ENCODE data around the gene MAPRE3.
A peak's percentile ranks its signal among the peaks of the same experiment; 100 is the strongest.

Gene MAPRE3

DNA sequence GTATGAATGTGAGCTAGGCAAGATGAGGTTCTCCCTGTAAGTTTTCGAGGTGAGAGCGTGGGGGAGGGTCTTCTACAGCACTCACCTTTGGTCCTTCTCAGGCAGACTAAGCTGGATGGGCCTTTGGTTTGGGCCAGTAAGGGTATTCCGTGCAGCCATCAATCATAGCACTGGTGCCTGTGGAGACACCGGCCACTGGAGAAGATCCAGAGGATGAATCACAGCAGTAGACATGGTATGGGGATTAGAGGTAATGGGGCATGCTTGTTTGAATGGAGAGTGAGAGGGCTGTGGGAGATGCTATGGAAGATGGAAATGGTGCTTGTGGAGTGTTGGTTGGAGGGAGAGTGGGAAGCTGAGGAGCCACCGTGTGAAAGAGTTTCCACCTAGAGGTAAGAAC is 16.1 kb downstream of the MAPRE3 start:
- no peak for DNase-seq

- no peak for DNase-seq
Observed at GRCh38 chr2:26988058-26988860, 17.8 kb downstream of the MAPRE3 start.

DNA sequence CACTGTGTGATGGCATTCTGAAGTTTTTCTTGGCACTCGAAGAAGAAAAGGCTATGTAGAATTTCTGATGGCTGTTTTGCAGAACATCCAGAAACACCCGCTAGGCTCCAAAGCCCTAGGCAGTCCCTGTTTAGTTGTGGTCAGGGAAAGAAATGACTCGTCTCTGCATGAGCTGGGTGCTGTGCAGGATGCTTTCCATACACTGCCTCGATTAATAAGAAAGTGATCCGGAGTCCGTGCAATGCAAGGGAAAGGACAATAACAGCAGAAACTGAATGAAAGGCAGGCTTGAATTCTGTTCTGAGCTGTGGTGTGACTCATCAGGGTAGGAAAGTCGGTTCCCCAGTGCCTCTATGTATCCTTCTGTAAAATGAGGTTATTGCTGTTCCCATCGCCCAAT is 18.7 kb downstream of the MAPRE3 start:
- DNase-seq: no peak

DNA sequence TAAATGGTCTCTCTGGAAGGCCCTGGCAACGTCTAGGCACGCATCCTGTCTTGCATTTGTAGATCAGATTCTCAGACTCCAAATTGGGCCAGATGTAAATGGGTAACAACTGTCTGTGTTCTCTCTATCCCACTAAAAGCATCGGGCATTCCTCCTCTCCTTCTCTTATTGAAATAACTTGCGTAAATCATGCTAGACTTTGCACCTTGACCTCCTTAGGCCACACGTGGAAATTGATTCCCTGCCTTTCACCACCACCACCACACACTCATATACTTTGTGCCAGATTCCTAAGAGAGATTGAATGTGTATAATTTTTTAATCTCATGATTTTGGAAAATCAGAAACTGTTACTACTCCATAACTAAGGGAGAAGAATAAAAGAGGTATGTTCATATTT is 21.3 kb downstream of the MAPRE3 start:
- DNase-seq: no peak

- DNase-seq: peak in 1 of 5 experiments; percentile 42
Observed at GRCh38 chr2:26993768-26994167, 23.3 kb downstream of the MAPRE3 start.

DNA sequence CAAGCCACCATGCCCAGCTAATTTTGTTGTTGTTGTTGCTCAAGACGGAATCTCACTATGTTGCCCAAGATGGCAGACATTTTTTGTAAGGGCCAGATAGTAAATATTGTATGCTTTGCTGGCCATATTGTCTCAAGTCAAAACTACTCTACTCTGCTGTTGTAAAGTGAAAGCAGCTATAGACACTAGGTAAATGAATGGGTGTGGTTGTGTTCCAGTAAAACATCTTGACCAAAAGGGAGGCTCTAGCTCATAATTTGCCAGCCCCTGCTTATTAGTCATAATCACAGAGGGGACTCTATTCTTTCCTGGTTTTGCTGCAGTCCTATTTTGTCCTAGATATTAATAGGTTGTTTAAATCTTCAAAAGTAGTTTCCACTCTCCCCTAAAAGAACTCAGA is 24.5 kb downstream of the MAPRE3 start:
- DNase-seq: no peak

DNA sequence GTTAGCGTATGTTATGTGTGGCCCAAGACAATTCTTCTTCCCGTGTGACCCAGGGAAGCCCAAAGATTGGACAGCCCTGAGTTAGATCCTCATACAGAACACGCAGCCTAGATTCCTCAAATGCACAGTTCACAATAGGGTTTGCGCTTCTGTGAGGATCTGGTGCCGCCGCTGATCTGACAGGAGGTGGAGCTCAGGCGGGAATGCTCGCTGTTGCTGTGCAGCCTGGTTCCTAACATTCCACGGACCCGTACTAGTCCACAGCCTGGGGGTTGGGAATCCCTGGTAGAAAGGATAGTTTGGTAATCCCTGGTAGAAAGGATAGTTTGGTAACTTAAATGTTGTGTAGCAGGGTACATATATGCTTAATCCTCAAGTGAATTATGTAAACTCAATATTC is 27.0 kb downstream of the MAPRE3 start:
- DNase-seq: no peak

DNA sequence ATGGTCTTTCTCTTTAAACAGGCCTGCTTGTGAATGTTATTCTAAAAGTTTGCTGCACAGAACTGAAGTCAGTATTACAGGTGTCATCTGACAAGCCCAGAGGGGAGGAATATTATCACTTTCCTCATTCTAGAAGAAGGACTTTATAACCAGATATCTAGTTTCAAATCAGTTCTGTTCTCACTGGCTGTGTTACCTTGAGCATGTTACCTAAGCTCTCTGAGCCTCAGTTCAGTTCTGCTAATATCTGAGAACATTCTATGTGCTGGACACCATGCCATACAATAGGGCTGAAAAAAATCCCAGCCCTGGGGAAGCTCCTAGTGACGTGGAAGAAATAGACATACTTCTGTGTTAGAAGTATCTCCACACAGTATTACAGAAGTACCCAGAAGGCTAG is 27.9 kb downstream of the MAPRE3 start:
- no peak for DNase-seq

GRCh38 chr2:27000228-27000627 is 29.8 kb downstream of the MAPRE3 start:
- no peak for DNase-seq

GRCh38 chr2:27000995-27001394 is 30.6 kb downstream of the MAPRE3 start:
- DNase-seq: no peak

- DNase-seq: no peak
Observed at GRCh38 chr2:27001950-27002349, 31.5 kb downstream of the MAPRE3 start.

DNA sequence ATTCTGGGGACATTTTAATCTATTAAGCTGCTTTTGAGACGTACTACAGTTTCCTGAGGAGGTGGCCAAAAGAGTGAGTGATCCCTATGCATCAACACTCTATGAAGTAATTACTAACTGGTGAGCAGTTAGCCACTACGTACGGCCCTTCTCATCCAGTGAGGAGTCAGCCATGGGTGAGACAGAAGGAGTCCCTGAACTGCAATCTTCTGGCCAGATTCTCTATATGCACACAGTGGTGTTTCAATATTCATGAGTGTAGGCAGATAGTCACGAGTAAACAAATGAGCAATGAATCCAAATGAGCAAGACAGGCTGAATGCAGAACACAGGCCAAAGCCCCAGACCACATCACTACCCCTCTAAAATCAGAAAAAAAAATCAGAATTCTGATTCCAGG is 32.6 kb downstream of the MAPRE3 start:
- no peak for DNase-seq

GRCh38 chr2:27003857-27004256 is 33.4 kb downstream of the MAPRE3 start:
- DNase-seq: no peak

DNA sequence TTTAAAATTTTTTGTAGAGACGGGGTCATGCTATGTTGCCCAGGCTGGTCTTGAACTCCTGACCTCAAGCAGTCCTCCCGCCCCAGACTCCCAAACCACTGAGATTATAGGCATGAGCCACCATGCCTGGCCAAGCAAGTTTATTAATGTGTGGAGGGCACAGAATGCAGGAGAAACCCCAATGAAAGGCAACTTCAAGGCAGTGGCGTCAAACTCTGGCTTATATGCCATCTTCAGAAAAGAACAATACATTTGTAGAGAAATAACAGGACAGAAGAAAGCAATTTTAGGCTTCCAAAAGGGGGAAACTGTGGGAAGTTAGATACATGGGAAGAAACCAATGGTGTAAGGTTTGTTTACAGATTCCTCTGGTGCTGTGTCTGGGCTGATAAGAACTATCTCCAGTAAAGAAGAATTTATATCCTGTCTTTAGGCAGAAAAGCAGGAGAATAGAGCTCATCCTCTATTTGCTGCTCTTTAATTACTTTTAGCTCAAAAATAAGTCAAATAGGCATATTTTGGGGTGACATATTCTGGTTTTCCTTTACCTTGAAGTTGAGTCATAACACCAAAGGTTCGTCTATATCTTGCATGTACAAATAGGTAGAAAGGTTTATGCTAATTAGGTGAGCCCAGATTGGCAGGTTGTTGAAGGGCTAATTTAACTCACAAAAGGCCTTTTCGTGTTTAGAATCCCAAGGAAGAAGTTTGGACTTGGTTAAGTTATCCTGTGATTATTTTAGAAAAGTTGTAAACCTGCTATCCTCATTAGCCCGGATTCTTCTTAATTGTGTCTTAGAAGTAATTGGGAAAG is 36.4 kb downstream of the MAPRE3 start:
- no peak for DNase-seq

DNA sequence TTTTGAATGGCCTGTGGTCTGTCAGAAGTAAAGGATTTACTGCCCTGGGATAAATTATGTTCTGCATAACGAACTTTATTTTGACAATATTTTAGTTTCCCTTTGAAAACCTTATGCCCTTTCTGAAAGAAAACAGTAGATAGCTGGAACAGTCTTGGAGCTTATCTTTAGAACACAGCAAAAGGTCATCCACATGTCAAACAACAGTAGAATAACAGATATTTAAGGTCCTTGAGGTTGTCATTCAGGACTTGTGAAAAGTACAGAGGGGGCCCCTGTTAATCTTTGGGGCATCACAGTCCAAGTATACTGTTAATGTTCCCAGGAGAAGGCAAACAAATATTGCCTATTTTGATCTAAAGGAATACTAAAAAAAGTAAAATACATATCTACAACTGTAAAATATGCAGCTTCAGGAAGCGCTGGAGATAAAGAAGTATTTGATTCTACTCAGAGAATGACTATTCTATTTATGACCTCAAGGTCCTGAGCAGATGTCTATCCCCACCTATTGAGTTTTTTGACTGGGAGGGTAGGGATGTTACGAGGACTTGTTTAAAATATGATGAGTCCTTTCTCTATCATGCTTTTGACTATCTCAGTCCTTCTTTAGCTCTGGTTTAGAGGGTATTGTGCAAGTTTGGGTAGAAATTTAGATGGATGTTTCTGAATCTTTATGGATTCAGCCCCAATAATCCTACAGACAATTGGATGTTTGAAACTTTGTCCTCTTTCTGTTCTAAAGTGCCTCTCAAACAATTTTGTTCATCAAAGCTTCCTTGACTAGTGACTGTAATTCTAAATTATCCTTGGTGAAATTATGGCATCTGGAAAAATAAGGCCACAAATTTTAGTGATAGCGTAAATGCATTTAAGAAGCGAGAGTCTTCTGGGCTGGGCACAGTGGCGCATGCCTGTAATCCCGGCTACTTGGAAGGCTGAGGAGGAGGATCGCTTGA is 37.3 kb downstream of the MAPRE3 start:
- DNase-seq: no peak

DNA sequence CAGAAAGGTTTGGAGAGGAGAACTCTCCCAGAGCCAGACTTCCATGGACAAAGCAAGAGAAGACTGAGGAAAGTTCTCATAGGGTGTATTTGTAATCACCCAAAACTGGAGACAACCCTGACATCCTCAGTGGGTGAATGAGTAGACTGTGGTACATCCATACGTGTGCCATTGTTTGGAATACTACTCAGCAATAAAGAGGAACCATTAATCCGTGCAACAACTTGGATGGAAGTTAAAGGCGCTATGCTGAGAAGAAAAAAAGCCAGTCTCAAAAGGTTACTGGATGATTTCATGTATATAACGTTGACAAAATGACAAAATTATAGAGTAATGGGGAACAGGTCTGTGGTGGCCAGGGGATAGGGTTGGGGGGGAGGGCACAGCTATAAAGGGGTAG is 38.2 kb downstream of the MAPRE3 start:
- DNase-seq: no peak

GRCh38 chr2:27009083-27009482 is 38.6 kb downstream of the MAPRE3 start:
- no peak for DNase-seq

DNA sequence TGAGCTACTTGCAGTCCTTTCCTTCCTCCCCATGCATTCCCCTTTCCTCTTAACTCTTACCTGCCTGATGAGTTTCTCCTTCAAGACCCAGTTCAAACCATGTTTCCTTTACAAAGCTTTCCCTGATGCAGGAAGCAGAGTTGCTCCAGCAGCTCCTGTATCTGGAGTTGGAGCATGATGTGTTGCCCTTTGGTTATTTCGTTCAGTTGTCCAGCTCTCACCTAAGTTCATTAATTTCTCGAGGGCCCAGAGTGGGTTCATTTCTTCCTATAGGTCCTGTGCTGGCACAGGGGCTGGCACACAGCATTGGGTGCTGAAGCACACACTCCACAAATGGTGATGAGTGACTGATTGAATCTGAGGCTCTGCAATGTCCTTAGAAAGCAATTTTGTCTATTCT is 39.3 kb downstream of the MAPRE3 start:
- no peak for DNase-seq

DNA sequence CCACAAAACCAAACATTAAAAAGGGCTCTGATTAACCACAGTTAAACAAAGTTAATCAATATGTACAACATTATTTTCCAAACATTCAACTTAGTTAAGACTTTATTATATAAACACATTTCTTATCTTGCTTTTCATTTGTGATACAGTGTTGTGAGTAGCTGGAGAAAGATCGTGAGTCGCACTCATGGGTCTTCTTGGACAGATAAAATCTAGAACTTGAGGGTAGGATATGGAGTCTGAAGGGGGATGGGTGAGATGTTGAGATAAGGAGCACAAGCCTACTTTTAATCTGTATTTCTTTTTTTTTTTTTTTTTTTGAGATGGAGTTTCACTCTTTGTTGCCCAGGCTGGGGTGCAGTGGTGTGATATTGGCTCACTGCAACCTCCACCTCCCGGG is 39.7 kb downstream of the MAPRE3 start:
- peak in 1 of 5 experiments; percentile 85 for DNase-seq

DNA sequence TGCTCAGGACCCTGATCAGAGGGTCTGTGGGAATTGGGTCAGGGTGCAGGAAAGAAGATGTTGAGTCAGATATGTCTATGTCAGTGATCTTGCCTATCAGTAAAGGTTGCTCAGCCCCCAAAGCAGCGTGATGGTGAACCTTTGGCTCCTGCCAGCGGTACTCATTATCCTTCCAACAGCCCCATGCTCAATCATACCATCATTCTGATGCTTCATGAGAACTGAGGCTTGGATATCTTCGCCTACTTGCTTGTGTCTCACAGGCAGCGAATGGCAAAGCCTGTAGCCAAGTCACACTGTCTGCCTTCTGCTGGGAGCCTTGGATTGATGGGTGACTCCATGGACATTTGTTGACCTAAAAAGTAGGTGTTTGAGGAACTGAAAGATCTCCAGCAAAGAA is 43.3 kb downstream of the MAPRE3 start:
- no peak for DNase-seq

GRCh38 chr2:27014771-27015433 is 44.5 kb downstream of the MAPRE3 start:
- DNase-seq: no peak

DNA sequence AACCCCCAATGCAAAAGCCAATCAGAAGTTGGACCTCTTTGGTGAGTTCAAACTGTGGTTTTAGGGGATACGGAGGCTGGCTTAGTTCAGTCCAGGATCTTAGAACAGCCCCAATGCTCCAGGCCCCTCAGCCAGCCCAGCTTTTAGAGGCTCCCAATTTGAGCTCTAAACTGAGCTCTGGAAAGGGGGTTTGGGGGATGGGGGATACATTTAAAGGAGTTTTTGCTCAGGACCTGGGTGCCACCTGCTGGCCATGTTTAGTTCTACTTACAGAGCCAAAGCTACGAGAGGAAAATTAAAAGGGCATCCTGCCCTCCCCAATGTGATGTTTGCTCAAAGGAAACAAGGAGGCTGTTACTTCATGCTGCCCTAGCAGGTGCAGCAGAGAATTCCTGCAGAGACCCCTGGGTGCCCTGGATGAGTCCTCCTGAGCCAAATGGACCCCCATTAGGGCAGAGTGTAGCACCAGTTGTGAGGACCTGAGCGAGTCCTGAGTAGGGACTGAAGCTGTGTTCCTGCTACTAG is 46.4 kb downstream of the MAPRE3 start:
- DNase-seq: peak in 4 of 5 experiments; percentile 16 to 49 (median 22)

All from T-helper 2 cell (primary cell).